Neural crest cell (in vitro differentiated cells): ENCODE data around the gene HMG20B. TPM values are rescaled to one million over a fixed set of nuclear protein-coding genes. Genes with fewer than 3 reads are reported as not detected.
A peak's percentile ranks its signal among the peaks of the same experiment; 100 is the strongest.

ENCODE experiments used
- DNase-seq: peaks from one replicate; pipeline ENCODE4 v3.0.0; 2021; ENCODE audit warnings: low read depth, mixed read lengths, low spot score
- H3K27ac Mint-ChIP-seq: one replicate; pipeline ENCODE4 v1.8.0; 2021; ENCODE audit warnings: mild to moderate bottlenecking, mixed read lengths; ENCODE audit not compliant: unreplicated experiment
- H3K27me3 Mint-ChIP-seq: 2 replicates; pipeline ENCODE4 v1.8.0; 2021; ENCODE audit warnings: low read depth, mild to moderate bottlenecking, mixed read lengths
- H3K36me3 Mint-ChIP-seq: 2 replicates; pipeline ENCODE4 v1.8.0; 2021; ENCODE audit warnings: low read depth, mild to moderate bottlenecking, mixed read lengths
- H3K4me1 Mint-ChIP-seq: 2 replicates; pipeline ENCODE4 v1.8.0; 2021; ENCODE audit warnings: mixed read lengths
- H3K4me3 Mint-ChIP-seq: one replicate; pipeline ENCODE4 v1.8.0; 2021; ENCODE audit warnings: mild to moderate bottlenecking, mixed read lengths
- H3K9me3 Mint-ChIP-seq: 2 replicates; pipeline ENCODE4 v1.8.0; 2021; ENCODE audit warnings: mixed read lengths
- CTCF ChIP-seq: fragments of 200-600 bp; sonication (generic); conservative IDR thresholded peaks from 2 replicates; pipeline ENCODE4 v1.5.0; 2021; ENCODE audit warnings: antibody characterized with exemption, mild to moderate bottlenecking
- total RNA-seq: library from RNA; stranded (reverse); gene quantifications from 2 replicates; pipeline ENCODE4 v1.2.1, GENCODE V29; 2021

Gene HMG20B
- total RNA-seq, 1 donor from 2014 or later = 79.6 TPM

GRCh38 chr19:3606690-3607289 lies 34.0 kb downstream of the HMG20B start, which contains the start of gene TBXA2R:
TBXA2R (minus strand) TSS chr19:3606875; CDS start chr19:3600634, 6,241 bp downstream.
- DNase-seq = no peak
- TF ChIP-seq CTCF = no peak
- Mint-ChIP-seq H3K27ac (no peak within 1 kb of the TSS), H3K4me1 (peaks cover 8% of the 10 kb centered on the region), H3K36me3 (no peaks in the 10 kb centered on the region), H3K9me3 (no peaks in the 10 kb centered on the region), H3K4me3 (no peak within 1 kb of the TSS), H3K27me3 (peaks cover 15% of the 10 kb centered on the region)

- no peak overlapping the region for H3K27ac Mint-ChIP-seq
- no peaks in the 10 kb centered on the region for H3K9me3 Mint-ChIP-seq
- DNase-seq = no peak
- peaks cover 15% of the 10 kb centered on the region for H3K27me3 Mint-ChIP-seq
- peak overlapping the region; percentile 35 for H3K4me3 Mint-ChIP-seq
- no peak for TF ChIP-seq CTCF
- no peaks in the 10 kb centered on the region for H3K36me3 Mint-ChIP-seq
- peaks cover 8% of the 10 kb centered on the region for H3K4me1 Mint-ChIP-seq
Observed at GRCh38 chr19:3607303-3608078, 34.7 kb downstream of the HMG20B start.

GRCh38 chr19:3608079-3608641 lies 35.4 kb downstream of the HMG20B start:
- Mint-ChIP-seq H3K4me1 (peaks cover 8% of the 10 kb centered on the region), H3K9me3 (no peaks in the 10 kb centered on the region), H3K4me3 (peak overlapping the region; percentile 35), H3K36me3 (no peaks in the 10 kb centered on the region), H3K27ac (peak overlapping the region; percentile 75), H3K27me3 (peaks cover 15% of the 10 kb centered on the region)
- no peak for TF ChIP-seq CTCF
- no peak for DNase-seq

- DNase-seq = no peak
- Mint-ChIP-seq H3K4me3 (no peak overlapping the region), H3K9me3 (no peaks in the 10 kb centered on the region), H3K36me3 (no peaks in the 10 kb centered on the region), H3K27ac (no peak overlapping the region), H3K4me1 (peaks cover 8% of the 10 kb centered on the region), H3K27me3 (peaks cover 15% of the 10 kb centered on the region)
- TF ChIP-seq CTCF = no peak
Observed at GRCh38 chr19:3608750-3609322, 36.1 kb downstream of the HMG20B start.

GRCh38 chr19:3609779-3610719 lies 37.3 kb downstream of the HMG20B start:
- Mint-ChIP-seq H3K4me1 (peaks cover 8% of the 10 kb centered on the region), H3K9me3 (no peaks in the 10 kb centered on the region), H3K4me3 (no peak overlapping the region), H3K36me3 (no peaks in the 10 kb centered on the region), H3K27me3 (peaks cover 15% of the 10 kb centered on the region), H3K27ac (no peak overlapping the region)
- no peak for DNase-seq
- TF ChIP-seq CTCF = no peak
